Liver (tissue), 9 donors: ENCODE data around the gene ETFA. TPM values are rescaled to one million over a fixed set of nuclear protein-coding genes. Genes with fewer than 3 reads are reported as not detected.
"Not testable (repeated sequence)": the region's sequence is repeated elsewhere in the genome, so short reads cannot be mapped to it uniquely, and the experiment has no call there.

Experiments used
- DNase-seq: peaks from one replicate; pipeline ENCODE4 v3.0.0-alpha.2; 2017; ENCODE audit warnings: low spot score
- H3K27ac ChIP-seq, 2 donors: one replicate each; pipeline ENCODE4 v1.7.0; 2013; ENCODE audit warnings: inconsistent platforms in 2 of 2, low read length in 2 of 2, control low read depth in 1 of 2, low read depth in 1 of 2, mild to moderate bottlenecking in 1 of 2
- H3K27me3 ChIP-seq, 4 donors: one replicate each; pipeline versions ENCODE4 v1.6.1 to v1.7.0; 2013; ENCODE audit warnings: low read length in 3 of 4, inconsistent platforms in 1 of 4, mild to moderate bottlenecking in 1 of 4, moderate library complexity in 1 of 4; ENCODE audit not compliant: control insufficient read depth in 4 of 4, insufficient read depth in 4 of 4
- H3K36me3 ChIP-seq, 4 donors: one replicate each; pipeline versions ENCODE4 v1.6.1 to v1.7.0; 2013; ENCODE audit warnings: low read length in 3 of 4, mild to moderate bottlenecking in 3 of 4, low read depth in 1 of 4, moderate library complexity in 1 of 4; ENCODE audit not compliant: control insufficient read depth in 4 of 4, insufficient read depth in 3 of 4
- H3K4me1 ChIP-seq, 4 donors: one replicate each; pipeline versions ENCODE4 v1.6.1 to v1.7.0; 2013; ENCODE audit warnings: low read length in 3 of 4, mild to moderate bottlenecking in 3 of 4, moderate library complexity in 1 of 4; ENCODE audit not compliant: control insufficient read depth in 4 of 4, insufficient read depth in 4 of 4
- H3K4me3 ChIP-seq, 3 donors: one replicate each; pipeline versions ENCODE4 v1.6.1 to v1.7.0; 2013; ENCODE audit warnings: low read length in 3 of 3, control low read depth in 1 of 3, low read depth in 1 of 3, mild to moderate bottlenecking in 1 of 3
- H3K9ac ChIP-seq, 2 donors: one replicate each; pipeline ENCODE4 v1.7.0; 2013; ENCODE audit warnings: low read length in 2 of 2, mild to moderate bottlenecking in 2 of 2, moderate library complexity in 2 of 2, control low read depth in 1 of 2, low read depth in 1 of 2
- H3K9me3 ChIP-seq, 4 donors: one replicate each; pipeline versions ENCODE4 v1.6.1 to v1.7.0; 2013; ENCODE audit warnings: low read length in 3 of 4; ENCODE audit not compliant: control insufficient read depth in 4 of 4
- EGR1 ChIP-seq, 2 donors: IDR thresholded peaks; 2 replicates each; pipeline ENCODE4 v1.6.1; 2016 to 2018; ENCODE audit warnings: antibody characterized with exemption in 2 of 2, low read depth in 2 of 2
- FOXA1 ChIP-seq: IDR thresholded peaks from 2 replicates; pipeline ENCODE4 v1.6.1; 2016; ENCODE audit warnings: antibody characterized with exemption
- FOXA2 ChIP-seq: IDR thresholded peaks from 2 replicates; pipeline ENCODE4 v1.6.1; 2016; ENCODE audit warnings: antibody characterized with exemption
- GABPA ChIP-seq, 2 donors: IDR thresholded peaks in 1 of 2; conservative IDR thresholded peaks in 1 of 2; 2 replicates each; pipeline ENCODE4 v1.6.1; 2016; ENCODE audit warnings: antibody characterized with exemption in 2 of 2, mild to moderate bottlenecking in 1 of 2, moderate library complexity in 1 of 2
- HNF4A ChIP-seq, 2 donors: conservative IDR thresholded peaks; 2 replicates each; pipeline ENCODE4 v1.6.1; 2016; ENCODE audit warnings: antibody characterized with exemption in 2 of 2, mild to moderate bottlenecking in 2 of 2
- HNF4G ChIP-seq: IDR thresholded peaks from 2 replicates; pipeline ENCODE4 v1.6.1; 2016; ENCODE audit warnings: antibody characterized with exemption
- JUND ChIP-seq, 2 donors: IDR thresholded peaks; 2 replicates each; pipeline ENCODE4 v1.6.1; 2016; ENCODE audit warnings: antibody characterized with exemption in 2 of 2
- NR2F2 ChIP-seq: IDR thresholded peaks from 2 replicates; pipeline ENCODE4 v1.6.1; 2016; ENCODE audit warnings: antibody characterized with exemption
- RAD21 ChIP-seq, 2 donors: IDR thresholded peaks; 2 replicates each; pipeline ENCODE4 v1.6.1; 2016; ENCODE audit warnings: antibody characterized with exemption in 2 of 2, mild to moderate bottlenecking in 2 of 2
- RXRA ChIP-seq, 2 donors: IDR thresholded peaks; 2 replicates each; pipeline ENCODE4 v1.6.1; 2017 to 2018; ENCODE audit warnings: antibody characterized with exemption in 2 of 2, mild to moderate bottlenecking in 1 of 2
- SP1 ChIP-seq: IDR thresholded peaks from 2 replicates; pipeline ENCODE4 v1.6.1; 2018; ENCODE audit warnings: antibody characterized with exemption, mild to moderate bottlenecking
- TAF1 ChIP-seq: conservative IDR thresholded peaks from 2 replicates; pipeline ENCODE4 v1.6.1; 2016; ENCODE audit warnings: antibody characterized with exemption, mild to moderate bottlenecking
- YY1 ChIP-seq: IDR thresholded peaks from 2 replicates; pipeline ENCODE4 v1.6.1; 2016; ENCODE audit warnings: antibody characterized with exemption, mild to moderate bottlenecking
- WGBS: extraction: QIAGEN DNeasy Blood & Tissue Kit; methylation state at CpG from one replicate; pipeline ENCODE4 v1.1.7; 2013; 5-methylcytosine and 5-hydroxymethylcytosine counted together
- polyA plus RNA-seq, 2 donors: library from polyadenylated mRNA; stranded (reverse) in 1 of 2; unstranded in 1 of 2; fragments of 200-250 nt in 1 of 2; fragments of >200 nt in 1 of 2; fragmentation: Nextera tagmentation in 1 of 2; extraction: Ambion mirVana in 1 of 2; gene quantifications; one replicate each; pipeline versions ENCODE4 v1.2.1 to v1.2.3, GENCODE V29; 2013 to 2015
- total RNA-seq, 2 donors: library from RNA; depleted of rRNA; stranded (reverse); fragments of >200 nt; gene quantifications; one replicate each; pipeline ENCODE4 v1.2.3, GENCODE V29; 2014
- TF ChIP-seq, protein P1 (sequence below): IDR thresholded peaks from 2 replicates; pipeline ENCODE4 v1.6.1; 2016; ENCODE audit warnings: antibody characterized with exemption, mild to moderate bottlenecking
- TF ChIP-seq, protein P2 (sequence below): IDR thresholded peaks from 2 replicates; pipeline ENCODE4 v1.6.1; 2016; ENCODE audit warnings: antibody characterized with exemption
- TF ChIP-seq, protein P3 (sequence below): IDR thresholded peaks from 2 replicates; pipeline ENCODE4 v1.6.1; 2016; ENCODE audit warnings: antibody characterized with exemption
- TF ChIP-seq, protein P4 (sequence below): fragments of 150-350 bp; IDR thresholded peaks from 2 replicates; pipeline ENCODE4 v1.5.1; 2017; ENCODE audit warnings: improper control_type of control experiment, low read depth, low read length; ENCODE audit not compliant: missing input control
- TF ChIP-seq, protein P5 (sequence below): IDR thresholded peaks from 2 replicates; pipeline ENCODE4 v1.6.1; 2016; ENCODE audit warnings: antibody characterized with exemption
- donor health status: healthy.
- donor health status: healthy.
- donor health status: healthy.
- donor health status: healthy.
- donor health status: healthy.

Gene ETFA
- total and polyA plus RNA-seq, 4 donors, result 92.6 to 342 (median 289) TPM

DNA sequence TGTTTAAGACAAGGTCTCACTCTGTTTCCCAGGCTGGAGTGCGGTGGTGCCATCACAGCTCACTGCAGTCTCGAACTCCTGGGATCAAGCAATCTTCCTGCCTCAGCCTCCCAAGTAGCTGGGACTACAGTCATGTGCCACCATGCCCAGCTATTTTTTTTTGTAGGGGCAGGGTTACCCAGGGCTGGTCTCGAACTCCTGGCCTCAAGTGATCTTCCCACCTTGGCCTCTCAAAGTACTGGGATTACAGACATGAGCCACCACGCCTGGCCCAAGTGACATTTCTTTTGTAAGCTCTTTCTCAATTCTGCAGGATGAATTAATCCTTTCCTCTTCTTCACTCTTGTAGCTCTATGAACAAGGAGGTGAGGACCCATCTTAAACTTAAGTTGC, 1.9 kb upstream of the ETFA start:
- H3K36me3 ChIP-seq, H3K27me3 ChIP-seq, H3K4me3 ChIP-seq, DNase-seq, H3K9me3 ChIP-seq: not testable (repeated sequence)
- TF ChIP-seq JUND (IDR thresholded peaks at IDR 0.05), result peak in 1 of 2 donors; percentile 7
- H3K4me1 ChIP-seq, result peaks cover 12 to 34% (median 19%) of the 10 kb centered on the region in 4 donors
- H3K27ac ChIP-seq, result peak overlapping the region; percentile 70 to 89
- 89% methylated on average over 4 of the region's 4 CpGs for WGBS
- H3K9ac ChIP-seq, result peak overlapping the region in 1 of 2 donors; percentile 44

DNA sequence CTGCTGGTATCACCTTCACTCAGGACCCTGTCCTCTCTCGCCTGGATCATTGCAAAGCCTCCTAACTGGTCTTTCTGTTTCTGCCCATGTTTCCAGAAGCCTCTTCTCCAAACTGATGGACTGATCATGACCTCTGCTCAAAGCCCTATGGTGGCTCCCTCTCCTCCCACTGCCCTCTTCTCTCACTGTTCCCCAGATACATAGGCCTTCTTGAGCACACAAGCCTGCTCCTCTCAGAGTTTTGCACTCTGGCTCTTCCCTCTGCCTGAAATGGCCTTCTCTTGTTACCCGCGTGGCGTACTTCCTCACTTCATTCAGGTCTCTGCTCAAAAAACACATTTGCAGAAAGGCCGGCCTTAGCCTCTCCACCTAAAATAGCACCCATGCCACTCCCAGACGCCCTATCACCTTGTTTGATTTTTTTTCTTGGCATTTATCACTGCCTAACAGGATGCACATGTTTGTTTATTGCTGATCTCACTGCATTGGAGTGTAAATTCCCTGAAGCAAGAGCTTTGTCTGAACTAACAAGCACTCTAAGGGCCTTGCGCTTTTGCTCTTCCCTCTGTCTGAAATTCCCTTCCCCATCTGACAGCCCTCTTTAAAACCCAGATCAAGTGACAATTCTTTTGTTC, 1.4 kb upstream of the ETFA start:
- H3K9ac ChIP-seq, result peak overlapping the region in 1 of 2 donors; percentile 44
- TF ChIP-seq RXRA (IDR thresholded peaks at IDR 0.05) (peak; percentile 83 to 92), RAD21 (IDR thresholded peaks at IDR 0.05) (peak; percentile 16 to 23), JUND (IDR thresholded peaks at IDR 0.05) (peak; percentile 96 to 97), FOXA2 (peak; percentile 81), GABPA (IDR thresholded peaks at IDR 0.05 in 1 of 2, conservative IDR thresholded peaks at IDR 0.05 in 1 of 2) (peak in 1 of 2 donors; percentile 44), HNF4G (peak; percentile 16), TAF1 (no peak), NR2F2 (no peak), EGR1 (IDR thresholded peaks at IDR 0.05; ENCODE audit: low read depth in 2 of 2) (no peak), HNF4A (conservative IDR thresholded peaks at IDR 0.05) (peak; percentile 41 to 74), YY1 (peak; percentile 89), SP1 (peak; percentile 87), FOXA1 (peak; percentile 73)
- TF ChIP-seq, protein P1, sequence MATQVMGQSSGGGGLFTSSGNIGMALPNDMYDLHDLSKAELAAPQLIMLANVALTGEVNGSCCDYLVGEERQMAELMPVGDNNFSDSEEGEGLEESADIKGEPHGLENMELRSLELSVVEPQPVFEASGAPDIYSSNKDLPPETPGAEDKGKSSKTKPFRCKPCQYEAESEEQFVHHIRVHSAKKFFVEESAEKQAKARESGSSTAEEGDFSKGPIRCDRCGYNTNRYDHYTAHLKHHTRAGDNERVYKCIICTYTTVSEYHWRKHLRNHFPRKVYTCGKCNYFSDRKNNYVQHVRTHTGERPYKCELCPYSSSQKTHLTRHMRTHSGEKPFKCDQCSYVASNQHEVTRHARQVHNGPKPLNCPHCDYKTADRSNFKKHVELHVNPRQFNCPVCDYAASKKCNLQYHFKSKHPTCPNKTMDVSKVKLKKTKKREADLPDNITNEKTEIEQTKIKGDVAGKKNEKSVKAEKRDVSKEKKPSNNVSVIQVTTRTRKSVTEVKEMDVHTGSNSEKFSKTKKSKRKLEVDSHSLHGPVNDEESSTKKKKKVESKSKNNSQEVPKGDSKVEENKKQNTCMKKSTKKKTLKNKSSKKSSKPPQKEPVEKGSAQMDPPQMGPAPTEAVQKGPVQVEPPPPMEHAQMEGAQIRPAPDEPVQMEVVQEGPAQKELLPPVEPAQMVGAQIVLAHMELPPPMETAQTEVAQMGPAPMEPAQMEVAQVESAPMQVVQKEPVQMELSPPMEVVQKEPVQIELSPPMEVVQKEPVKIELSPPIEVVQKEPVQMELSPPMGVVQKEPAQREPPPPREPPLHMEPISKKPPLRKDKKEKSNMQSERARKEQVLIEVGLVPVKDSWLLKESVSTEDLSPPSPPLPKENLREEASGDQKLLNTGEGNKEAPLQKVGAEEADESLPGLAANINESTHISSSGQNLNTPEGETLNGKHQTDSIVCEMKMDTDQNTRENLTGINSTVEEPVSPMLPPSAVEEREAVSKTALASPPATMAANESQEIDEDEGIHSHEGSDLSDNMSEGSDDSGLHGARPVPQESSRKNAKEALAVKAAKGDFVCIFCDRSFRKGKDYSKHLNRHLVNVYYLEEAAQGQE, result peak; percentile 40
- TF ChIP-seq, protein P2, sequence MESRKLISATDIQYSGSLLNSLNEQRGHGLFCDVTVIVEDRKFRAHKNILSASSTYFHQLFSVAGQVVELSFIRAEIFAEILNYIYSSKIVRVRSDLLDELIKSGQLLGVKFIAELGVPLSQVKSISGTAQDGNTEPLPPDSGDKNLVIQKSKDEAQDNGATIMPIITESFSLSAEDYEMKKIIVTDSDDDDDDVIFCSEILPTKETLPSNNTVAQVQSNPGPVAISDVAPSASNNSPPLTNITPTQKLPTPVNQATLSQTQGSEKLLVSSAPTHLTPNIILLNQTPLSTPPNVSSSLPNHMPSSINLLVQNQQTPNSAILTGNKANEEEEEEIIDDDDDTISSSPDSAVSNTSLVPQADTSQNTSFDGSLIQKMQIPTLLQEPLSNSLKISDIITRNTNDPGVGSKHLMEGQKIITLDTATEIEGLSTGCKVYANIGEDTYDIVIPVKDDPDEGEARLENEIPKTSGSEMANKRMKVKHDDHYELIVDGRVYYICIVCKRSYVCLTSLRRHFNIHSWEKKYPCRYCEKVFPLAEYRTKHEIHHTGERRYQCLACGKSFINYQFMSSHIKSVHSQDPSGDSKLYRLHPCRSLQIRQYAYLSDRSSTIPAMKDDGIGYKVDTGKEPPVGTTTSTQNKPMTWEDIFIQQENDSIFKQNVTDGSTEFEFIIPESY, result peak; percentile 91
- TF ChIP-seq, protein P3, sequence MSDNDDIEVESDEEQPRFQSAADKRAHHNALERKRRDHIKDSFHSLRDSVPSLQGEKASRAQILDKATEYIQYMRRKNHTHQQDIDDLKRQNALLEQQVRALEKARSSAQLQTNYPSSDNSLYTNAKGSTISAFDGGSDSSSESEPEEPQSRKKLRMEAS, result no peak
- TF ChIP-seq, protein P4, sequence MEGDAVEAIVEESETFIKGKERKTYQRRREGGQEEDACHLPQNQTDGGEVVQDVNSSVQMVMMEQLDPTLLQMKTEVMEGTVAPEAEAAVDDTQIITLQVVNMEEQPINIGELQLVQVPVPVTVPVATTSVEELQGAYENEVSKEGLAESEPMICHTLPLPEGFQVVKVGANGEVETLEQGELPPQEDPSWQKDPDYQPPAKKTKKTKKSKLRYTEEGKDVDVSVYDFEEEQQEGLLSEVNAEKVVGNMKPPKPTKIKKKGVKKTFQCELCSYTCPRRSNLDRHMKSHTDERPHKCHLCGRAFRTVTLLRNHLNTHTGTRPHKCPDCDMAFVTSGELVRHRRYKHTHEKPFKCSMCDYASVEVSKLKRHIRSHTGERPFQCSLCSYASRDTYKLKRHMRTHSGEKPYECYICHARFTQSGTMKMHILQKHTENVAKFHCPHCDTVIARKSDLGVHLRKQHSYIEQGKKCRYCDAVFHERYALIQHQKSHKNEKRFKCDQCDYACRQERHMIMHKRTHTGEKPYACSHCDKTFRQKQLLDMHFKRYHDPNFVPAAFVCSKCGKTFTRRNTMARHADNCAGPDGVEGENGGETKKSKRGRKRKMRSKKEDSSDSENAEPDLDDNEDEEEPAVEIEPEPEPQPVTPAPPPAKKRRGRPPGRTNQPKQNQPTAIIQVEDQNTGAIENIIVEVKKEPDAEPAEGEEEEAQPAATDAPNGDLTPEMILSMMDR, result no peak
- TF ChIP-seq, protein P5, sequence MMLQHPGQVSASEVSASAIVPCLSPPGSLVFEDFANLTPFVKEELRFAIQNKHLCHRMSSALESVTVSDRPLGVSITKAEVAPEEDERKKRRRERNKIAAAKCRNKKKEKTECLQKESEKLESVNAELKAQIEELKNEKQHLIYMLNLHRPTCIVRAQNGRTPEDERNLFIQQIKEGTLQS, result peak; percentile 96
- WGBS, result 43% methylated on average over 7 of the region's 7 CpGs
- peaks cover 0 to 3% (median 0%) of the 10 kb centered on the region in 4 donors for H3K36me3 ChIP-seq
- H3K27ac ChIP-seq, result peak overlapping the region; percentile 89 to 96
- H3K9me3 ChIP-seq, result no peaks in the 10 kb centered on the region
- no peak overlapping the region for H3K4me3 ChIP-seq
- H3K27me3 ChIP-seq, result no peaks in the 10 kb centered on the region
- H3K4me1 ChIP-seq, result peaks cover 12 to 37% (median 24%) of the 10 kb centered on the region in 4 donors
- DNase-seq, result no peak
